Left lung (tissue), 10 donors: ENCODE results near the gene RPL29. TPM values are rescaled to one million over a fixed set of nuclear protein-coding genes. Genes with fewer than 3 reads are reported as not detected.

Experiments used
- ATAC-seq: fragments of 200-7000 bp; cut with Tn5 transposase; one replicate; pipeline ENCODE4 v1.9.1; 2020; ENCODE audit warnings: moderate library complexity
- DNase-seq, 4 donors: peaks; one replicate each; pipeline ENCODE4 v3.0.0-alpha.2; 2013 to 2020
- H3K27ac ChIP-seq, 2 donors: fragments of 200-600 bp; sonication (generic) in 1 of 2; one replicate each; pipeline versions ENCODE4 v1.5.0 to v1.8.0; 2020 to 2021
- H3K27me3 ChIP-seq, 2 donors: fragments of 200-600 bp; sonication (generic) in 1 of 2; one replicate each; pipeline versions ENCODE4 v1.5.0 to v1.8.0; 2020 to 2021
- H3K36me3 ChIP-seq, 2 donors: fragments of 200-600 bp; sonication (generic) in 1 of 2; one replicate each; pipeline versions ENCODE4 v1.5.0 to v1.8.0; 2020 to 2021
- H3K4me1 ChIP-seq, 2 donors: fragments of 200-600 bp; one replicate each; pipeline ENCODE4 v1.8.0; 2021
- H3K4me3 ChIP-seq, 2 donors: fragments of 200-600 bp; sonication (generic) in 1 of 2; one replicate each; pipeline versions ENCODE4 v1.5.0 to v1.8.0; 2020 to 2021; ENCODE audit warnings: mild to moderate bottlenecking in 1 of 2
- H3K9me3 ChIP-seq, 2 donors: fragments of 200-600 bp; sonication (generic) in 1 of 2; one replicate each; pipeline versions ENCODE4 v1.5.0 to v1.8.0; 2020 to 2021
- CTCF ChIP-seq, 2 donors: fragments of 200-600 bp; sonication (generic) in 1 of 2; IDR thresholded peaks; one replicate each; pipeline versions ENCODE4 v1.5.0 to v1.8.0; 2021; ENCODE audit warnings: antibody characterized with exemption in 2 of 2
- intact Hi-C, 2 donors: fragments of 100-400 bp; cut with DNase I; formaldehyde crosslinking; loops; one replicate each; pipeline versions ENCODE4 v1.11.2 to v1.14.2; 2022
- polyA plus RNA-seq, 6 donors: library from polyadenylated mRNA; unstranded; fragments of 120-200 nt; gene quantifications; one replicate each; pipeline ENCODE4 v1.2.1, GENCODE V29; 2013; ENCODE audit not compliant: insufficient read length in 6 of 6
- total RNA-seq, 2 donors: library from RNA; stranded (reverse); fragmentation: NEBNext Ultra II Directional; extraction: Animal tissue kit (Norgen Biotek cat#: 25700); gene quantifications; one replicate each; pipeline ENCODE4 v1.2.1, GENCODE V29; 2021
- donor health status: DM: no; HTN: yes; CAD: no.
- donor health status: DM: no; HTN: no; CAD: no.

RPL29 gene
- total and polyA plus RNA-seq, 8 donors = 854 to 2,169 (median 1,926) TPM

- peak within 1 kb of the TSS; percentile 48 to 65 for H3K4me3 ChIP-seq
- H3K27ac ChIP-seq = peak within 1 kb of the TSS; percentile 92 to 96
- H3K4me1 ChIP-seq = peaks cover 16 to 28% of the 10 kb centered on the region in 2 donors
- no peaks in the 10 kb centered on the region for H3K9me3 ChIP-seq
- intact Hi-C loops = no loop called here
- TF ChIP-seq CTCF (IDR thresholded peaks at IDR 0.05) = no peak
- ATAC-seq (peak; percentile 94), DNase-seq (peak; percentile 85 to 96 (median 92))
- no peaks in the 10 kb centered on the region for H3K27me3 ChIP-seq
- no peaks in the 10 kb centered on the region for H3K36me3 ChIP-seq
Observed at GRCh38 chr3:51982838-51983577, 12.7 kb downstream of the RPL29 start, which contains the start of gene ACY1. ACY1 (plus strand) TSS chr3:51983535; CDS start chr3:51984065, 530 bp downstream.

- Histone ChIP-seq H3K4me1 (peaks cover 16 to 28% of the 10 kb centered on the region in 2 donors), H3K27me3 (no peaks in the 10 kb centered on the region), H3K27ac (peak overlapping the region; percentile 92 to 96), H3K4me3 (peak overlapping the region; percentile 48 to 65), H3K9me3 (no peaks in the 10 kb centered on the region), H3K36me3 (no peaks in the 10 kb centered on the region)
- ATAC-seq (peak; percentile 41), DNase-seq (peak in 2 of 4 donors; percentile 40 to 57)
- TF ChIP-seq CTCF (IDR thresholded peaks at IDR 0.05) = peak in 1 of 2 donors; percentile 43
- intact Hi-C loops = no loop called here
Observed at GRCh38 chr3:51982352-51982837, 13.3 kb downstream of the RPL29 start.

GRCh38 chr3:51980253-51980652 lies 15.4 kb downstream of the RPL29 start:
- TF ChIP-seq CTCF (IDR thresholded peaks at IDR 0.05) = no peak
- DNase-seq = no peak
- no peak overlapping the region for H3K27ac ChIP-seq
- peaks cover 24 to 40% of the 10 kb centered on the region in 2 donors for H3K4me1 ChIP-seq
- H3K4me3 ChIP-seq = no peak overlapping the region
- no peaks in the 10 kb centered on the region for H3K36me3 ChIP-seq
- intact Hi-C loops = no loop called here
- no peak for ATAC-seq
- no peaks in the 10 kb centered on the region for H3K9me3 ChIP-seq
- H3K27me3 ChIP-seq = no peaks in the 10 kb centered on the region

- TF ChIP-seq CTCF (IDR thresholded peaks at IDR 0.05) = no peak
- ATAC-seq (no peak), DNase-seq (no peak)
- no peak overlapping the region for H3K27ac ChIP-seq
- H3K4me3 ChIP-seq = no peak overlapping the region
- intact Hi-C loops = no loop called here
- peaks cover 24 to 43% of the 10 kb centered on the region in 2 donors for H3K4me1 ChIP-seq
- H3K9me3 ChIP-seq = no peaks in the 10 kb centered on the region
- no peaks in the 10 kb centered on the region for H3K36me3 ChIP-seq
- H3K27me3 ChIP-seq = no peaks in the 10 kb centered on the region
Observed at GRCh38 chr3:51978143-51978502, 17.6 kb downstream of the RPL29 start.

- no peak for TF ChIP-seq CTCF (IDR thresholded peaks at IDR 0.05)
- Histone ChIP-seq H3K4me3 (no peak overlapping the region), H3K27ac (no peak overlapping the region), H3K27me3 (no peaks in the 10 kb centered on the region), H3K9me3 (no peaks in the 10 kb centered on the region), H3K4me1 (peaks cover 24 to 44% of the 10 kb centered on the region in 2 donors), H3K36me3 (no peaks in the 10 kb centered on the region)
- ATAC-seq (no peak), DNase-seq (no peak)
- intact Hi-C loops = no loop called here
Observed at GRCh38 chr3:51977446-51978142, 18.1 kb downstream of the RPL29 start.
